ENCODE measurements around the gene NYAP1.
"Not testable (repeated sequence)": the region's sequence is repeated elsewhere in the genome, so short reads cannot be mapped to it uniquely, and the experiment has no call there.

NYAP1 gene

DNA sequence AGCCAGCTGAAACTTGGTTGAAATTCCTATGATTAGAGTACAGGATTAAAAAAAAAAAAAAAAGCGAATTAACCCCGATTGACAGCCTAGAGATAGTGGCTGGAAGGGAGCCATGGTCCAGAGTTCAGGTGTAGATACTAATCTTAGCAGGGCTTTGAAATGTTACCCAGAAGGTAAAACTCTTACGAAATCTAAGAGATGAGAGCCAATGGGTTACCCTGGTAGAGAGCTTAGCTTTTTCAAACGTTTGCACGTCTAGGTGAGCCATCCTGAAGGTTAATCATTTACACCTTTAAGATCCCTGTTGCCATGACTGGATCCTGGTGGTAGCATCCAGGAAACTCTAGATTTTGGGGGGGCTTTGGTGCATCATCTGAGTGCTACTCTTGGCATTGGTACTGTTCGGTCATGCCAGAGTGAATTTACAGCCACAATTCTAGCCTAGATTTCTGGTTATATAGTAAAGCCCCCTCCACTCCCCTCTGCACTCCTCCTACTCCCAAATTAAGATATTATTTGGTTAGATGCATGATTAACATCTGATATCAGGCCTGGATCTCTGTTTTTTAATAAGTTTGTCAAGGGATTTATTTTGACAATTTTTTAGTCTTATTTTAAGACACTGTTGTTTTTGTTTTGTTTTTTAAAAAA is 56.5 kb downstream of the NYAP1 start:
- FAIRE-seq (no peak), DNase-seq (ENCODE audit: insufficient read length, low spot score) (no peak)
- TF ChIP-seq POLR2A (IDR thresholded peaks at IDR 0.05; ENCODE audit: low read depth, low read length) (no peak), PAX5 (IDR thresholded peaks at IDR 0.05; ENCODE audit: insufficient read depth, low read length, severe bottlenecking) (no peak), TAF1 (IDR thresholded peaks at IDR 0.05; ENCODE audit: low read depth, low read length) (no peak), POLR2AphosphoS5 (IDR thresholded peaks at IDR 0.05; ENCODE audit: low read depth, low read length) (no peak), POU2F2 (IDR thresholded peaks at IDR 0.05; ENCODE audit: low read depth, low read length) (no peak), SPI1 (IDR thresholded peaks at IDR 0.05; ENCODE audit: low read depth, low read length) (no peak)

DNA sequence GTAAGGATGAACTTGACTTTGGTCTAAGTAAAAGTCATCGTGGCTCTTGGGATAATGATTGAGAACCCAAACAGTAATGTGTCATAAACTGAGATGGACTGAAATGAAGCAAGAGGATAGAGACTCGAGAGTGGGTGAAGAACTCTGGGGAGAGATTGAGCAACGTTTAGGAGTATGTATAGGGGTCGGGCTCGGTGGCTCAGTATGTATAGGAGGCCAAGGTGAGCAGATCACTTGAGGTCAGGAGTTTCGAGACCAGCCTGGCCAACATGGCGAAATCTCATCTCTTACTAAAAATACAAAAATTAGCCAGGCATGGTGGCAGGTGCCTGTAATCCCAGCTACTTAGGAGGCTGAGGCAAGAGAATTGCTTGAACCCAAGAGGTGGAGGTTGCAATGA is 57.6 kb downstream of the NYAP1 start:
- not testable (repeated sequence) for FAIRE-seq; DNase-seq (ENCODE audit: insufficient read length, low spot score)

DNA sequence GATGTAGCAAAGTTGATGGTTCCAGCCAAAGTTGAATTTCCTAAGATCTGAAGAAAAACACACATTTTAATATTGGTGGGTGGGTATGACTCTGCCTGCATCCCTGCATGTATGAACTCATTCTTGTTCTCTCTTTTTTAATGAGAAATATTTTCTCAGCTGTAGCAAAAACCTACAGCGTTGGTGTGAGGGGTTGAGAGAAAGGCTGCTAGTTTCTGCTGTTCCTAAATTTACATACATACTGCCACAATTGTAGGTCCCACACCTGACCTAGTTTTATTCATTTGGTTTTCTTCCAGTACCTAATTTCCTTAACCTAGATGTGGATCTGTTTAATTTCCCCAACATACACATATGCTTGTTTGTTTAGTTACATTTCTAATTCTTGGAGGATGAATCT is 59.9 kb downstream of the NYAP1 start:
- TF ChIP-seq POLR2AphosphoS5 (IDR thresholded peaks at IDR 0.05; ENCODE audit: low read depth, low read length): no peak
- TF ChIP-seq POU2F2 (IDR thresholded peaks at IDR 0.05; ENCODE audit: low read depth, low read length): no peak
- no peak for TF ChIP-seq POLR2A (IDR thresholded peaks at IDR 0.05; ENCODE audit: low read depth, low read length)
- TF ChIP-seq SPI1 (IDR thresholded peaks at IDR 0.05; ENCODE audit: low read depth, low read length): no peak
- TF ChIP-seq TAF1 (IDR thresholded peaks at IDR 0.05; ENCODE audit: low read depth, low read length): no peak
- no peak for TF ChIP-seq PAX5 (IDR thresholded peaks at IDR 0.05; ENCODE audit: insufficient read depth, low read length, severe bottlenecking)
- no peak for DNase-seq (ENCODE audit: insufficient read length, low spot score)
- no peak for FAIRE-seq

DNA sequence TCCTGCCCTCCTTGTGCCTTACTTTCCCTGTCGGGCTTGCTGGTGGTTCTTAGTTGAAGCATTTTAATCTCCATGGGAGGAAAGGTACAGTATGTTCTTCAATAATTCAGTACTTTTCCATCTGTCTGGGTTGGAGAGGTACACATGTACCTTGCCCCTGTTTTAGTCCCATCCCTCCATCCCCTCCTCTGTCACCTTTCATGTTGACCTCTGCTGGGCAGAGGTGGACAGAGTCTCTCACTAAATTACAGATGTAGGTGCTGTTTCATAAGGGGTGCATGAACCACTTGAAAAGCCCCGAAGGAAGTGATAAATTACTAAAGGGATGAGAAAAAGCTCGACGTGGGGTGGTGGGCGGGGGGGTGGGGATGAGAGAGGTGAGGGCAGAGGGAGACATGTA is 60.7 kb downstream of the NYAP1 start:
- FAIRE-seq (no peak), DNase-seq (ENCODE audit: insufficient read length, low spot score) (no peak)
- TF ChIP-seq TAF1 (IDR thresholded peaks at IDR 0.05; ENCODE audit: low read depth, low read length) (no peak), POLR2AphosphoS5 (IDR thresholded peaks at IDR 0.05; ENCODE audit: low read depth, low read length) (no peak), POU2F2 (IDR thresholded peaks at IDR 0.05; ENCODE audit: low read depth, low read length) (no peak), SPI1 (IDR thresholded peaks at IDR 0.05; ENCODE audit: low read depth, low read length) (no peak; the same call in 1 of the 2 replicates), PAX5 (IDR thresholded peaks at IDR 0.05; ENCODE audit: insufficient read depth, low read length, severe bottlenecking) (no peak), POLR2A (IDR thresholded peaks at IDR 0.05; ENCODE audit: low read depth, low read length) (no peak)
